ENCODE data around the gene CD276. TPM values are rescaled to one million over a fixed set of nuclear protein-coding genes. Genes with fewer than 3 reads are reported as not detected.

The CD276 gene
- total RNA-seq, 1 donor from 2014 or later: 133 TPM

DNA sequence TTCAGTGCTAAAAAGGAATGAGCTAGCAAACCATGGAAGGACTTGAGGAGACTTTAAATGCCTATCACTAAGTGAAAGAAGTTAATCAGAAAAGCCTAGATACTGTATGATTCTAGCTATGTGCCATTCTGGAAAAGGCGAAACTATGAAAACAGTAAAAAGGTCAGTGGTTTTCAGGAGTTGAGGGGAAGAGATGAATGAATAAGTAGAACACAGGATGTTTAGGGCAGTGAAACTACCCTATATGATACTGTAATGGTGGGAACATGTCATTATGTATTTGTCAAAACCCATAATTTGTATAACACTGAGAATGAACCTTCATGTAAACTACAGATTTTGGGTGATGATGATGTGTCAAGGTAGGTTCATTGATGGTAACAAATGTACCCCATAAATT, 9.6 kb upstream of the CD276 start:
- Mint-ChIP-seq H3K4me3 (no peak overlapping the region), H3K27me3 (peaks cover 7% of the 10 kb centered on the region), H3K27ac (no peak overlapping the region), H3K36me3 (no peaks in the 10 kb centered on the region), H3K9me3 (no peaks in the 10 kb centered on the region), H3K4me1 (ENCODE audit: unreplicated experiment) (no peaks in the 10 kb centered on the region)
- DNase-seq (ENCODE audit: extremely low spot score, unreplicated experiment): no peak
- TF ChIP-seq, protein P1, sequence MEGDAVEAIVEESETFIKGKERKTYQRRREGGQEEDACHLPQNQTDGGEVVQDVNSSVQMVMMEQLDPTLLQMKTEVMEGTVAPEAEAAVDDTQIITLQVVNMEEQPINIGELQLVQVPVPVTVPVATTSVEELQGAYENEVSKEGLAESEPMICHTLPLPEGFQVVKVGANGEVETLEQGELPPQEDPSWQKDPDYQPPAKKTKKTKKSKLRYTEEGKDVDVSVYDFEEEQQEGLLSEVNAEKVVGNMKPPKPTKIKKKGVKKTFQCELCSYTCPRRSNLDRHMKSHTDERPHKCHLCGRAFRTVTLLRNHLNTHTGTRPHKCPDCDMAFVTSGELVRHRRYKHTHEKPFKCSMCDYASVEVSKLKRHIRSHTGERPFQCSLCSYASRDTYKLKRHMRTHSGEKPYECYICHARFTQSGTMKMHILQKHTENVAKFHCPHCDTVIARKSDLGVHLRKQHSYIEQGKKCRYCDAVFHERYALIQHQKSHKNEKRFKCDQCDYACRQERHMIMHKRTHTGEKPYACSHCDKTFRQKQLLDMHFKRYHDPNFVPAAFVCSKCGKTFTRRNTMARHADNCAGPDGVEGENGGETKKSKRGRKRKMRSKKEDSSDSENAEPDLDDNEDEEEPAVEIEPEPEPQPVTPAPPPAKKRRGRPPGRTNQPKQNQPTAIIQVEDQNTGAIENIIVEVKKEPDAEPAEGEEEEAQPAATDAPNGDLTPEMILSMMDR (conservative IDR thresholded peaks at IDR 0.05): no peak

DNA sequence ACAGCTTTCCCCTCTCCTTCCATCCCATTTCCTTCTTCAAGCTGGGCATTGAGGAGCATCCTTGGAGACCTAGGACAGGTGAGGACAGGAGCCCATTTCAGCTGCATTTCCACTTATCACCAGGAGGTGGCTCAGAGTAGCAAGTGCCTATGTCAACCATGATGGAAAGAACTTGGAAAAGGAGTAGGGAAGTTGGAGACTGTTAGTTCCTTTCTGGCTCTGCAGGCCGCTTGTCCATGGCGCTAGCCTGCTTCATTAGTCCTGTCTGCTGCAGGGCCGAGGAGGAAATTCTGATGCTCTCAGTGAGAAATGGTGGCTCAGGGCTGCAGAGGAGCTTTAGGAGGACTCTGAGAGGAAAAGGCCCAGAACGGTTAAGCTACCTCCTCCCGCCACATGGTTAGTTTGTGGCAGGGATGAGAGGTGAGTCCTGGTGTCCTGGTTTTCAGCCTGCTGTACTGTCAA, 7.0 kb upstream of the CD276 start:
- Mint-ChIP-seq H3K27ac (no peak overlapping the region), H3K4me3 (no peak overlapping the region), H3K27me3 (peaks cover 7% of the 10 kb centered on the region), H3K4me1 (ENCODE audit: unreplicated experiment) (no peaks in the 10 kb centered on the region), H3K36me3 (no peaks in the 10 kb centered on the region), H3K9me3 (no peaks in the 10 kb centered on the region)
- DNase-seq (ENCODE audit: extremely low spot score, unreplicated experiment): no peak
- TF ChIP-seq, protein P1 (conservative IDR thresholded peaks at IDR 0.05): peak; percentile 80

DNA sequence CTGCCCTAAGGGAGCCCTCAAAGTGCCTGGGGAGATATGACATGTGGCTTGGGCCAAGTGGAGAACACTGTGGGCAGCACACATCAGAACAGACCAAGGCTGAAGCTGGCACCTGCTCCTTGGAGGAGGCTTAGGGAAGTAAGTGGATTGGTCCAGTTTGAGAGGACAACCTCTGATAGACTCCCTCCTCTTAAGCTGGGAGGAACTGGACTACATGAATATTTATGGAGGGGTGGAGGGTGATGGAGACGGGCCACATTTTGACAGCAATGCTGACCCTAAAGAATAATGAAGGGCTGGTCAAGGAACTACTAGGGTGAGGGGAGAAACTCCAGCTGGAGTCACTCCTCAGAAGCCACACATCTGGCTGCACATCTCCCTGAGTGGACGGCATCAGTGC, 6.5 kb upstream of the CD276 start:
- Mint-ChIP-seq H3K9me3 (no peaks in the 10 kb centered on the region), H3K4me3 (no peak overlapping the region), H3K27me3 (peaks cover 7% of the 10 kb centered on the region), H3K4me1 (ENCODE audit: unreplicated experiment) (no peaks in the 10 kb centered on the region), H3K27ac (no peak overlapping the region), H3K36me3 (no peaks in the 10 kb centered on the region)
- TF ChIP-seq, protein P1 (conservative IDR thresholded peaks at IDR 0.05): no peak
- DNase-seq (ENCODE audit: extremely low spot score, unreplicated experiment): no peak

DNA sequence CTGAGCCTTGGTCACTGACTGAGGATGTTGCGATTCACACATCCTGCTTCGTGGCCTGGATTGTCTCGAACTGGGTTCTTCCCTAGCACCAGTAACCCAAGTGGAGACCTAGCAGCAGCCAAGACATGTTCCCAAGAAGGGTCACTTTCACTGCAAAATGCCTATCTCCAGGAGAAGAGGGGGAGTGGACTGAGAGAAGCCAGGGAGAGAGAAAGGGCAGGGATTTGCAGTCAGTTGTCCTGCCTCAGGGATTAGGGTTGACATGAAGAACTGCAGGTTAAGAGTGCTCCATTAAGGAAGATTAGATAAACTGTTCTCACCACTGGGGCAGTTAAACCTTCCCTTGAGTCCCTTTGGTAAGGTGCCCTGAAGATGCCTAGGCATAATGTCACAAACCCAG, 5.7 kb upstream of the CD276 start:
- Mint-ChIP-seq H3K4me1 (ENCODE audit: unreplicated experiment) (peaks cover 6% of the 10 kb centered on the region), H3K27me3 (peaks cover 4% of the 10 kb centered on the region), H3K9me3 (no peaks in the 10 kb centered on the region), H3K27ac (no peak overlapping the region), H3K4me3 (no peak overlapping the region), H3K36me3 (no peaks in the 10 kb centered on the region)
- TF ChIP-seq, protein P1 (conservative IDR thresholded peaks at IDR 0.05): no peak
- DNase-seq (ENCODE audit: extremely low spot score, unreplicated experiment): no peak

DNA sequence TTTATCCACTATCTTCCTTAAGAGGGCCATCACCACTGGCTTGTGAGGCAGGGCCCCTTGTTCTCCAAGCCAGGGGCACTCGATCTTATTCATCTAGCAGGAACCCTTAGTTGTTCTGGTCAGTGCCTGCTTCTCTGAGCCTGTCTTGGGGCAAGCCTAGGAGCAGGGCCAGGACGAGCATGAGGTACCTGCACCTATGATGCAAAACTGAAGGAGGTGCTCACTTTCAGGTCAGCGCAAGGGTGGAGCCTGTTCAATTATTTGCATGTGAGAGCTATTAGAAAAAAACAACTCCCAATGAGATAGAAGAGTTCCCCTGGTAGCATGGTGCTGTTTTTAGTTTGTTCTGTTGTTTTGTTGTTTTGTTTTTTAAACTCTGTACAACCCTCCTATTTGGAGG, 5.0 kb upstream of the CD276 start:
- TF ChIP-seq, protein P1 (conservative IDR thresholded peaks at IDR 0.05): no peak
- Mint-ChIP-seq H3K36me3 (no peaks in the 10 kb centered on the region), H3K4me3 (no peak overlapping the region), H3K4me1 (ENCODE audit: unreplicated experiment) (peaks cover 7% of the 10 kb centered on the region), H3K9me3 (no peaks in the 10 kb centered on the region), H3K27ac (no peak overlapping the region), H3K27me3 (no peaks in the 10 kb centered on the region)
- DNase-seq (ENCODE audit: extremely low spot score, unreplicated experiment): no peak

DNA sequence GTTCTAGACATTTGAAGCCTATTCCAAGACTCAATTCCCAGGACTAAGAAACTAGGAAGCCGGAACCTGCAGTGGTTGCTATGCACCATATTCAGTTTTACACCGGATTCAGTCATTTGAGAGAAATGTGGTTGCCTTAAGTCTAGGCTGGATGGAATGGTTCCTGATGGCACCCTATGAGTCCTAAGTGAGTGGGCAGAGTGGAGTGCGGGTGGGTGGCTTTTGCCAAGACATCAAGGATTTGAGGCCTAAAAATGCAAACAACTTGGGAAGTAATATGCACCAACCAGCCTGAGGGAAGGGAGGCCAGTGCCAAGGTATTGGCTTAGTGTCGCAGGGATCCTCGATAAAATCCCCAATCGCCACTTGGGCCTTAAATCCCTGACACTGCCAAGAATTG, 4.2 kb upstream of the CD276 start:
- H3K9me3 Mint-ChIP-seq: no peaks in the 10 kb centered on the region
- H3K4me3 Mint-ChIP-seq: no peak overlapping the region
- H3K36me3 Mint-ChIP-seq: no peaks in the 10 kb centered on the region
- H3K27me3 Mint-ChIP-seq: no peaks in the 10 kb centered on the region
- DNase-seq (ENCODE audit: extremely low spot score, unreplicated experiment): no peak
- H3K4me1 Mint-ChIP-seq (ENCODE audit: unreplicated experiment): peaks cover 7% of the 10 kb centered on the region
- no peak overlapping the region for H3K27ac Mint-ChIP-seq
- TF ChIP-seq, protein P1 (conservative IDR thresholded peaks at IDR 0.05): no peak
